ENCODE measurements around the gene RAB33B.

Gene RAB33B

GRCh38 chr4:139503622-139504166, 49.8 kb downstream of the RAB33B start:
- no peak for DNase-seq (ENCODE audit: low read depth)
- no peak overlapping the region for H3K4me3 ChIP-seq (ENCODE audit: low read depth, low read length)
- no peak for TF ChIP-seq CTCF (IDR thresholded peaks at IDR 0.05; ENCODE audit: low read depth, low read length, missing control alignments)

- H3K4me3 ChIP-seq (ENCODE audit: low read depth, low read length), result no peak overlapping the region
- TF ChIP-seq CTCF (IDR thresholded peaks at IDR 0.05; ENCODE audit: low read depth, low read length, missing control alignments), result no peak
- DNase-seq (ENCODE audit: low read depth), result no peak
Observed at GRCh38 chr4:139506774-139507173, 52.9 kb downstream of the RAB33B start.

- no peak overlapping the region for H3K4me3 ChIP-seq (ENCODE audit: low read depth, low read length)
- TF ChIP-seq CTCF (IDR thresholded peaks at IDR 0.05; ENCODE audit: low read depth, low read length, missing control alignments), result no peak
- no peak for DNase-seq (ENCODE audit: low read depth)
Observed at GRCh38 chr4:139508581-139509237, 54.8 kb downstream of the RAB33B start.

GRCh38 chr4:139509727-139510410, 55.9 kb downstream of the RAB33B start:
- H3K4me3 ChIP-seq (ENCODE audit: low read depth, low read length), result no peak overlapping the region
- no peak for DNase-seq (ENCODE audit: low read depth)
- peak; percentile 34 for TF ChIP-seq CTCF (IDR thresholded peaks at IDR 0.05; ENCODE audit: low read depth, low read length, missing control alignments)

GRCh38 chr4:139511320-139511719, 57.4 kb downstream of the RAB33B start:
- H3K4me3 ChIP-seq (ENCODE audit: low read depth, low read length), result no peak overlapping the region
- TF ChIP-seq CTCF (IDR thresholded peaks at IDR 0.05; ENCODE audit: low read depth, low read length, missing control alignments), result no peak
- no peak for DNase-seq (ENCODE audit: low read depth)

- DNase-seq (ENCODE audit: low read depth), result no peak
- H3K4me3 ChIP-seq (ENCODE audit: low read depth, low read length), result no peak overlapping the region
- TF ChIP-seq CTCF (IDR thresholded peaks at IDR 0.05; ENCODE audit: low read depth, low read length, missing control alignments), result no peak
Observed at GRCh38 chr4:139514382-139515059, 60.6 kb downstream of the RAB33B start.

Data from GM12864 (cell line).